ENCODE results near the gene SLC28A1. TPM values are rescaled to one million over a fixed set of nuclear protein-coding genes. Genes with fewer than 3 reads are reported as not detected.

The SLC28A1 gene
- total RNA-seq, 1 experiment from 2014 or later, result not detected

- ATAC-seq (peak; percentile 98), DNase-seq (ENCODE audit: low read depth, low spot score) (peak; percentile 56)
- CTCF ChIA-PET, result interaction anchor here (0.7 to 1.9 kb wide), 19 partner anchors 9 to 307 kb away, joined by 3 to 9 read pairs (median 5); partner anchors contain the start of gene WDR73
- no peaks in the 10 kb centered on the region for H3K27me3 ChIP-seq (ENCODE audit: insufficient read depth, low read length)
- POLR2A ChIA-PET, result interaction anchor here (0.7 to 1.2 kb wide), 4 partner anchors 112 to 280 kb away, joined by 3 to 4 read pairs (median 3); partner anchors contain the start of genes SEC11A and WDR73
- peaks cover 0 to 9% of the 10 kb centered on the region in 2 experiments; a peak in 3 of 4 replicates for H3K4me1 ChIP-seq (ENCODE audit: control insufficient read depth in 1 of 2, insufficient read depth in 2 of 2, low read length in 2 of 2)
- H3K36me3 ChIP-seq (ENCODE audit: control insufficient read depth in 1 of 2, insufficient read depth in 2 of 2, low read length in 2 of 2), result no peaks in the 10 kb centered on the region
- no peaks in the 10 kb centered on the region for H3K79me2 ChIP-seq (ENCODE audit: insufficient read depth, low read length)
- no peaks in the 10 kb centered on the region for H4K20me1 ChIP-seq (ENCODE audit: insufficient read depth)
- no peaks in the 10 kb centered on the region for H3K9me3 ChIP-seq (ENCODE audit: control insufficient read depth in 1 of 2, insufficient read depth in 1 of 2, low read depth in 1 of 2, low read length in 2 of 2)
- BruUV-seq (replicated peaks), result no TSS peak
- RAD21 ChIA-PET (ENCODE audit: low non-redundant PET in 1 of 2, low total read pairs in 2 of 2, uncharacterized antibody in 2 of 2, unreplicated experiment in 2 of 2), result interaction anchor here (0.7 to 0.9 kb wide), 2 partner anchors 8 to 34 kb away, joined by 3 to 4 read pairs; no protein-coding TSS in a partner anchor
- H3K27ac ChIP-seq (ENCODE audit: low read depth, low read length), result no peak overlapping the region
- no peak overlapping the region for H3K9ac ChIP-seq (ENCODE audit: low read length)
- peak overlapping the region; percentile 73 for H2AFZ ChIP-seq (ENCODE audit: low read depth, low read length, poor library complexity, severe bottlenecking)
- H3K4me3 ChIP-seq (replicated peaks in 1 of 2; ENCODE audit: low read depth in 1 of 2, low read length in 2 of 2), result no peak overlapping the region
- intact Hi-C loops (cut with micrococcal nuclease), result loop anchor here (1.0 to 2.0 kb wide), 4 partner anchors 34 to 280 kb away; partner anchors contain the start of gene WDR73
- no peaks in the 10 kb centered on the region for H3K9me2 ChIP-seq (ENCODE audit: insufficient read depth)
- 0 out of 2 replicates have a peak, but pooled peaks have one; percentile 15 for TF ChIP-seq CBX3 (IDR thresholded peaks at IDR 0.05; ENCODE audit: low read depth)
- TF ChIP-seq SRF (IDR thresholded peaks at IDR 0.05; ENCODE audit: low read depth), result no peak
- no peak for TF ChIP-seq FOSL1 (IDR thresholded peaks at IDR 0.05; ENCODE audit: low read depth)
- no peak for TF ChIP-seq ZBTB33 (IDR thresholded peaks at IDR 0.05; ENCODE audit: extremely low read depth, insufficient replicate concordance, low read length)
- TF ChIP-seq EZH2phosphoT487 (IDR thresholded peaks at IDR 0.05; ENCODE audit: borderline replicate concordance), result no peak
- peak; percentile 95 for TF ChIP-seq RAD21 (IDR thresholded peaks at IDR 0.05; ENCODE audit: low read depth)
- TF ChIP-seq EZH2 (IDR thresholded peaks at IDR 0.05), result no peak
- TF ChIP-seq ATF3 (IDR thresholded peaks at IDR 0.05), result no peak
- peak; percentile 77 to 93 (median 92) for TF ChIP-seq CTCF (IDR thresholded peaks at IDR 0.05 in 2 of 3, conservative IDR thresholded peaks at IDR 0.05 in 1 of 3; ENCODE audit: borderline replicate concordance in 1 of 3, insufficient read depth in 1 of 3, low read depth in 2 of 3, low read length in 2 of 3)
- no peak for TF ChIP-seq POLR2A (IDR thresholded peaks at IDR 0.05; ENCODE audit: borderline replicate concordance, extremely low read depth, insufficient read depth, insufficient read length)
- H3K4me2 ChIP-seq (ENCODE audit: low read length), result no peak overlapping the region
Observed at GRCh38 chr15:84878504-84878903, 6.0 kb upstream of the SLC28A1 start.
